OCI-LY3 (cell line): Measurements from ENCODE around the gene ME3.
"Not testable (repeated sequence)": the region's sequence is repeated elsewhere in the genome, so short reads cannot be mapped to it uniquely, and the experiment has no call there.

ENCODE experiments used
- H2AFZ ChIP-seq: fragments of 200-600, 300-600 bp; shearing (Covaris generic); 2 replicates; pipeline ENCODE4 v1.6.0; 2014; ENCODE audit warnings: antibody characterized with exemption, low read depth, low read length
- H3K27ac ChIP-seq: fragments of 200-600, 300-600 bp; sonication (generic); 2 replicates; pipeline ENCODE4 v1.5.1; 2014; ENCODE audit warnings: mild to moderate bottlenecking, low read length, moderate library complexity, mixed read lengths
- H3K27me3 ChIP-seq: fragments of 200-600, 300-600 bp; sonication (generic); 2 replicates; pipeline ENCODE4 v1.6.1; 2014; ENCODE audit warnings: low read depth, low read length, mixed read lengths
- H3K36me3 ChIP-seq: fragments of 200-600, 300-600 bp; sonication (generic); replicated peaks from 2 replicates; pipeline ENCODE3; 2014; ENCODE audit warnings: low read depth, low read length, mixed read lengths
- H3K4me1 ChIP-seq: fragments of 300-600, 200-600 bp; sonication (generic); 2 replicates; pipeline ENCODE4 v1.6.1; 2014; ENCODE audit warnings: low read length, mixed read lengths
- H3K4me2 ChIP-seq: fragments of 200-600, 300-600 bp; sonication (generic); 2 replicates; pipeline ENCODE4 v1.6.1; 2014; ENCODE audit warnings: low read length, mixed read lengths
- H3K4me3 ChIP-seq: fragments of 300-600, 200-600 bp; sonication (generic); 2 replicates; pipeline ENCODE4 v1.5.1; 2014; ENCODE audit warnings: antibody characterized with exemption, mild to moderate bottlenecking, low read length, moderate library complexity
- H3K79me2 ChIP-seq: fragments of 300-600, 200-600 bp; shearing (Covaris generic); 2 replicates; pipeline ENCODE4 v1.6.1; 2014; ENCODE audit warnings: mild to moderate bottlenecking, low read length, mixed read lengths
- H3K9ac ChIP-seq: fragments of 300-600, 200-600 bp; shearing (Covaris generic); 2 replicates; pipeline ENCODE4 v1.6.0; 2014; ENCODE audit warnings: mild to moderate bottlenecking, low read length, moderate library complexity
- H3K9me3 ChIP-seq: fragments of 200-600, 300-600 bp; shearing (Covaris generic); 2 replicates; pipeline ENCODE4 v1.6.1; 2014; ENCODE audit warnings: low read length, mixed read lengths; ENCODE audit not compliant: insufficient read depth
- H4K20me1 ChIP-seq: fragments of 200-600, 300-600 bp; sonication (generic); 2 replicates; pipeline ENCODE4 v1.6.1; 2016; ENCODE audit warnings: low read length, mixed read lengths; ENCODE audit not compliant: insufficient read depth
- CTCF ChIP-seq: fragments of 200-600, 300-600 bp; sonication (generic); IDR thresholded peaks from 2 replicates; pipeline ENCODE4 v1.5.1; 2014; ENCODE audit warnings: antibody characterized with exemption, low read length, low read depth
- EZH2phosphoT487 ChIP-seq: fragments of 200-600 bp; shearing (Covaris generic); IDR thresholded peaks from 2 replicates; pipeline ENCODE4 v1.6.1; 2018; ENCODE audit warnings: antibody characterized with exemption, mixed run types, low read depth

The ME3 gene

GRCh38 chr11:86431258-86431657, 241.2 kb downstream of the ME3 start:
- Histone ChIP-seq H3K4me3 (no peak overlapping the region), H3K9me3 (no peaks in the 10 kb centered on the region), H3K4me1 (no peaks in the 10 kb centered on the region), H3K27ac (no peak overlapping the region), H3K36me3 (no peaks in the 10 kb centered on the region), H3K27me3 (no peaks in the 10 kb centered on the region), H2AFZ (no peak overlapping the region), H3K4me2 (no peak overlapping the region), H3K79me2 (no peaks in the 10 kb centered on the region), H4K20me1 (no peaks in the 10 kb centered on the region), H3K9ac (no peak overlapping the region)
- no peak for TF ChIP-seq EZH2phosphoT487
- TF ChIP-seq CTCF: no peak

GRCh38 chr11:86427441-86427840, 245.0 kb downstream of the ME3 start:
- Histone ChIP-seq H3K27ac (no peak overlapping the region), H3K27me3 (no peaks in the 10 kb centered on the region), H3K79me2 (no peaks in the 10 kb centered on the region), H3K4me3 (no peak overlapping the region), H2AFZ (no peak overlapping the region), H3K9ac (no peak overlapping the region), H3K9me3 (no peaks in the 10 kb centered on the region), H4K20me1 (no peaks in the 10 kb centered on the region), H3K36me3 (no peaks in the 10 kb centered on the region), H3K4me1 (no peaks in the 10 kb centered on the region), H3K4me2 (no peak overlapping the region)
- no peak for TF ChIP-seq CTCF
- TF ChIP-seq EZH2phosphoT487: no peak

GRCh38 chr11:86423488-86423887, 248.9 kb downstream of the ME3 start:
- H3K27me3 ChIP-seq, H3K4me3 ChIP-seq, H3K36me3 ChIP-seq, H3K4me2 ChIP-seq, H3K27ac ChIP-seq, H2AFZ ChIP-seq, H3K4me1 ChIP-seq, H3K9ac ChIP-seq, H4K20me1 ChIP-seq, H3K9me3 ChIP-seq, H3K79me2 ChIP-seq: not testable (repeated sequence)

GRCh38 chr11:86422371-86422770, 250.0 kb downstream of the ME3 start:
- Histone ChIP-seq H3K36me3 (no peaks in the 10 kb centered on the region), H3K79me2 (no peaks in the 10 kb centered on the region), H3K9me3 (no peaks in the 10 kb centered on the region), H2AFZ (no peak overlapping the region), H4K20me1 (no peaks in the 10 kb centered on the region), H3K4me1 (peaks cover 7% of the 10 kb centered on the region; the same call in 1 of the 2 replicates), H3K27ac (no peak overlapping the region), H3K27me3 (no peaks in the 10 kb centered on the region), H3K9ac (no peak overlapping the region), H3K4me2 (no peak overlapping the region), H3K4me3 (no peak overlapping the region)
- TF ChIP-seq CTCF (no peak), EZH2phosphoT487 (no peak)

GRCh38 chr11:86421946-86422345, 250.5 kb downstream of the ME3 start:
- H4K20me1 ChIP-seq: no peaks in the 10 kb centered on the region
- no peak for TF ChIP-seq EZH2phosphoT487
- TF ChIP-seq CTCF: no peak
- H3K4me2 ChIP-seq: no peak overlapping the region
- H3K79me2 ChIP-seq: no peaks in the 10 kb centered on the region
- H3K9ac ChIP-seq: no peak overlapping the region
- H3K27me3 ChIP-seq: no peaks in the 10 kb centered on the region
- H3K4me3 ChIP-seq: no peak overlapping the region
- peaks cover 8% of the 10 kb centered on the region for H3K4me1 ChIP-seq
- H3K36me3 ChIP-seq: no peaks in the 10 kb centered on the region
- no peak overlapping the region for H3K27ac ChIP-seq
- H2AFZ ChIP-seq: no peak overlapping the region
- no peaks in the 10 kb centered on the region for H3K9me3 ChIP-seq
